Left lung (tissue), 10 donors: ENCODE data around the gene MXRA7. TPM values are rescaled to one million over a fixed set of nuclear protein-coding genes. Genes with fewer than 3 reads are reported as not detected.
"Not testable (repeated sequence)": the region's sequence is repeated elsewhere in the genome, so short reads cannot be mapped to it uniquely, and the experiment has no call there.

Source experiments
- ATAC-seq: fragments of 200-7000 bp; cut with Tn5 transposase; one replicate; pipeline ENCODE4 v1.9.1; 2020; ENCODE audit warnings: moderate library complexity
- DNase-seq, 4 donors: peaks; one replicate each; pipeline ENCODE4 v3.0.0-alpha.2; 2013 to 2020
- H3K27ac ChIP-seq, 2 donors: fragments of 200-600 bp; sonication (generic) in 1 of 2; one replicate each; pipeline versions ENCODE4 v1.5.0 to v1.8.0; 2020 to 2021
- H3K27me3 ChIP-seq, 2 donors: fragments of 200-600 bp; sonication (generic) in 1 of 2; one replicate each; pipeline versions ENCODE4 v1.5.0 to v1.8.0; 2020 to 2021
- H3K36me3 ChIP-seq, 2 donors: fragments of 200-600 bp; sonication (generic) in 1 of 2; one replicate each; pipeline versions ENCODE4 v1.5.0 to v1.8.0; 2020 to 2021
- H3K4me1 ChIP-seq, 2 donors: fragments of 200-600 bp; one replicate each; pipeline ENCODE4 v1.8.0; 2021
- H3K4me3 ChIP-seq, 2 donors: fragments of 200-600 bp; sonication (generic) in 1 of 2; one replicate each; pipeline versions ENCODE4 v1.5.0 to v1.8.0; 2020 to 2021; ENCODE audit warnings: mild to moderate bottlenecking in 1 of 2
- H3K9me3 ChIP-seq, 2 donors: fragments of 200-600 bp; sonication (generic) in 1 of 2; one replicate each; pipeline versions ENCODE4 v1.5.0 to v1.8.0; 2020 to 2021
- intact Hi-C, 2 donors: fragments of 100-400 bp; cut with DNase I; formaldehyde crosslinking; loops; one replicate each; pipeline versions ENCODE4 v1.11.2 to v1.14.2; 2022
- polyA plus RNA-seq, 6 donors: library from polyadenylated mRNA; unstranded; fragments of 120-200 nt; gene quantifications; one replicate each; pipeline ENCODE4 v1.2.1, GENCODE V29; 2013; ENCODE audit not compliant: insufficient read length in 6 of 6
- total RNA-seq, 2 donors: library from RNA; stranded (reverse); fragmentation: NEBNext Ultra II Directional; extraction: Animal tissue kit (Norgen Biotek cat#: 25700); gene quantifications; one replicate each; pipeline ENCODE4 v1.2.1, GENCODE V29; 2021
- TF ChIP-seq, protein P1 (sequence below), 2 donors: fragments of 200-600 bp; sonication (generic) in 1 of 2; IDR thresholded peaks; one replicate each; pipeline versions ENCODE4 v1.5.0 to v1.8.0; 2021; ENCODE audit warnings: antibody characterized with exemption in 2 of 2
- donor health status: DM: no; HTN: yes; CAD: no.
- donor health status: DM: no; HTN: no; CAD: no.

Gene MXRA7
- total and polyA plus RNA-seq, 8 donors: 71.5 to 211 (median 88.2) TPM

DNA sequence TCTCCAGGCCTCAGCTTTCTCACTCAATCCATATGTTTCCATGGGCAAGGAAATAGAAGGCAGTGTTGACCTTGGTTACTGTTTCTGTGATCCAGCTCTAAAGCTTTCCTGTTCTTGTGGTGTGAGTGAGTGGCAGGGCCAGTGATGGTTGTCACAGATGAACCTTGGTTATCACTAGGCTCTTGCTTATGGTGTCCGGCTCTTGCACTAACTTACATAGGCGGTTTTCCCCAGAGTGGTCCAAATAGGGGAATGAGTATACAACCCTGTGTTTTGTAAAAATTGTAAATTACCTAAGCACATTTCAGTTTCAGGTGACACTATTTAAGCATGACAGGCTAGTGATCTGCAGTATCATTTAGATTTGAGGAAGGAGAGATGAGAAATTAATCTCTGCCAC, 34.0 kb upstream of the MXRA7 start:
- TF ChIP-seq, protein P1, sequence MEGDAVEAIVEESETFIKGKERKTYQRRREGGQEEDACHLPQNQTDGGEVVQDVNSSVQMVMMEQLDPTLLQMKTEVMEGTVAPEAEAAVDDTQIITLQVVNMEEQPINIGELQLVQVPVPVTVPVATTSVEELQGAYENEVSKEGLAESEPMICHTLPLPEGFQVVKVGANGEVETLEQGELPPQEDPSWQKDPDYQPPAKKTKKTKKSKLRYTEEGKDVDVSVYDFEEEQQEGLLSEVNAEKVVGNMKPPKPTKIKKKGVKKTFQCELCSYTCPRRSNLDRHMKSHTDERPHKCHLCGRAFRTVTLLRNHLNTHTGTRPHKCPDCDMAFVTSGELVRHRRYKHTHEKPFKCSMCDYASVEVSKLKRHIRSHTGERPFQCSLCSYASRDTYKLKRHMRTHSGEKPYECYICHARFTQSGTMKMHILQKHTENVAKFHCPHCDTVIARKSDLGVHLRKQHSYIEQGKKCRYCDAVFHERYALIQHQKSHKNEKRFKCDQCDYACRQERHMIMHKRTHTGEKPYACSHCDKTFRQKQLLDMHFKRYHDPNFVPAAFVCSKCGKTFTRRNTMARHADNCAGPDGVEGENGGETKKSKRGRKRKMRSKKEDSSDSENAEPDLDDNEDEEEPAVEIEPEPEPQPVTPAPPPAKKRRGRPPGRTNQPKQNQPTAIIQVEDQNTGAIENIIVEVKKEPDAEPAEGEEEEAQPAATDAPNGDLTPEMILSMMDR (IDR thresholded peaks at IDR 0.05): no peak
- no peaks in the 10 kb centered on the region for H3K27me3 ChIP-seq
- ATAC-seq (no peak), DNase-seq (no peak)
- peaks cover 0 to 72% of the 10 kb centered on the region in 2 donors for H3K36me3 ChIP-seq
- peaks cover 0 to 11% of the 10 kb centered on the region in 2 donors for H3K4me1 ChIP-seq
- no peaks in the 10 kb centered on the region for H3K9me3 ChIP-seq
- H3K4me3 ChIP-seq: no peak overlapping the region
- no peak overlapping the region for H3K27ac ChIP-seq
- intact Hi-C loops: no loop called here

DNA sequence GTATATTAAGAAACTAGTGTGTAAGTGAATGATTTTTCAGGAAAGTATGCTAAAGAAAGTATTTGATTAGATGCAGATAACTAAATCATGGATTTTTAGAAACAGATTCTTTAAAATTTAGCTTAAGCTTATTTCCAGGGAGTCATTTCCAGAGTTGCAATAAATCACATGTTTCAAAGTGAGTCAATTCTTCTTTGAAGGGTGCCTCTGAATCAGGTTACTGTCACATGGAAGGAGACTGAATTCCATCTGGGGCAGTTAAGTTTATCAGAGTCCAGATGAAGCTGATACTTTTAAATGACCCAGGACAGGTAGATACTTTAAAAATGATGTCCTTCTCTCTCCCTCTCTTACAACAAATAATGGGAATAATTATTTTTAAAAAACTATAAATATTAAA, 32.2 kb upstream of the MXRA7 start:
- DNase-seq (no peak), ATAC-seq (no peak)
- peaks cover 8 to 27% of the 10 kb centered on the region in 2 donors for H3K4me1 ChIP-seq
- intact Hi-C loops: no loop called here
- no peaks in the 10 kb centered on the region for H3K9me3 ChIP-seq
- no peak overlapping the region for H3K4me3 ChIP-seq
- H3K27me3 ChIP-seq: no peaks in the 10 kb centered on the region
- TF ChIP-seq, protein P1 (IDR thresholded peaks at IDR 0.05): no peak
- H3K36me3 ChIP-seq: peaks cover 0 to 64% of the 10 kb centered on the region in 2 donors
- no peak overlapping the region for H3K27ac ChIP-seq

DNA sequence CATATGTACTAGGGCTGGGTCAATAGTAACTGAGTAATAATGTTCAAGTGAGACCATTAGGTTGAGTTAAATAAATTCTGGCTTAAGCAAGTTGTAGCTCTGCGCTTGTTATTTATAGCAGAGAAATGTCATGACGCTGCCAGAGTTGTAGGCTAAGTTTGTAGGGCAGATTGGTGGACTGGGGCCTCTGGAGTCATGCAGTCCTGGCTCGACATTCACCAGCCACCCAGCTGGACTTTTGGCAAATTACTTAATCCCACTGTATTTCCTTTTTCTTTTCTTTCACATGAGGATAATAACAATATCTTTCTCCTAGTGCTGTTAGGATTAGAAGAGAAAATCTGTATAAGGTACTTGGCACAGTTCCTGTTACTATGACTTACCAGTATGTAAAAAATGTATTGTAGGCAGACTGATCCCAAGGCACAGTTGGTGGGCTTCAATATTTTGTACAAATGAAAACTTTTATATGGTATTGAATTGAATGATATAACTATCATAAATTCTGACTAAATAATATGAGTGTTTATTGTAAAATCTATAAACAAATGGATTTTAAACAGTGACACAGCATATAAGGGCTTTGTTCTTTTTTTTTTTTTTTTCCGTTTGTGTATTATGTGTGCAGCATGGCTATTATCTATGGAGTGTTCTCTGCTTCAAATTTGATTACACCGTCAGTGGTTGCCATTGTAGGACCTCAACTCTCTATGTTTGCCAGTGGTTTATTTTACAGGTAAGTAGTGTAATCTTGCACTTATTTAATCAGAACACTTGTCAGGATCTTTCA, 29.8 kb upstream of the MXRA7 start:
- Histone ChIP-seq H3K4me3 (no peak overlapping the region), H3K27me3 (no peaks in the 10 kb centered on the region), H3K27ac (no peak overlapping the region), H3K9me3 (no peaks in the 10 kb centered on the region), H3K36me3 (peaks cover 0 to 50% of the 10 kb centered on the region in 2 donors), H3K4me1 (peaks cover 8 to 30% of the 10 kb centered on the region in 2 donors)
- TF ChIP-seq, protein P1 (IDR thresholded peaks at IDR 0.05): no peak
- no peak for DNase-seq
- ATAC-seq: no peak
- intact Hi-C loops: no loop called here

DNA sequence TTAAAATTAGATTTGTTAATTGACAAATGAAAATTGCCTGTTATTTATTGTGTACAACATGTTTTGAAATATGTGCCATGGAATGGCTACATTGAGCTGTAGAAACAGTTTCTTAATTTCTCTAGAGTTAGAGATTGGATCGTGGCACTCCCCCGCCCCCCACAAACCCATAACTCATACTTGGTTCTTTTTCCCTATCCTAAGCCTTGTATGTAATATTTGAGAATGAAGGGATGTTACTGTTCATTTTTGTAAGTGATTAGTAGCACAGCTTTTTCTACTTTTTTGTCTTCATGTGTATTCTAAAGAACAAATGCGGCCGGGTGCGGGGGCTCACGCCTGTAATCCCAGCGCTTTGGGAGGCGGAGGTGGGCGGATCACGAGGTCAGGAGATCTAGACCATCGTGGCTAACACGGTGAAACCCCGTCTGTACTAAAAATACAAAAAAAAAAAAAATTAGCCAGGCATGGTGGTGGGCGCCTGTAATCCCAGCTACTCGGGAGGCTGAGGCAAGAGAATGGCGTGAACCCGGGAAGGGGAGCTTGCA, 28.9 kb upstream of the MXRA7 start:
- peak overlapping the region in 1 of 2 donors; percentile 97 for H3K4me3 ChIP-seq
- DNase-seq, H3K27me3 ChIP-seq, H3K9me3 ChIP-seq, H3K27ac ChIP-seq, ATAC-seq, intact Hi-C loops: not testable (repeated sequence)
- H3K4me1 ChIP-seq: peaks cover 11 to 39% of the 10 kb centered on the region in 2 donors
- H3K36me3 ChIP-seq: peaks cover 0 to 49% of the 10 kb centered on the region in 2 donors

DNA sequence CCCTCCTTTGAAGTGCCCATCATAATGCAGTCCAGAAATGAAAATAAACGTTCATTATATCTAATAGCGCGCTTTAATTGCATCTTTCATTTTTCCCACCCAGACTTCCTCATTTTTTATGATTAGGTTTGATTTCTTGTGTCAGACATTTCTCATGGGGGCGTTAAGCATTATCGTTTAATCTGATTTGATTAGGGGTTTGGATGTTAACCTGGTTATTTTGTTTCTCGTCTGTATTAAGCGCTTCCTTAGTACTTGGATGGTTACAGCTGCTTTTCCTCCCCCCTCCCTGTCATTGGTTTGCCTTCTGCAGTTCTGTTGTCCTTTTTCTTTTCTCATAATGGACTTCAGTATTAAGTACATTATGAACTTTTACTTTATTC, 27.7 kb upstream of the MXRA7 start:
- Histone ChIP-seq H3K27me3 (no peaks in the 10 kb centered on the region), H3K36me3 (peaks cover 0 to 49% of the 10 kb centered on the region in 2 donors), H3K4me3 (peak overlapping the region; percentile 97 to 98), H3K27ac (peak overlapping the region; percentile 99), H3K4me1 (peaks cover 22 to 50% of the 10 kb centered on the region in 2 donors), H3K9me3 (no peaks in the 10 kb centered on the region)
- TF ChIP-seq, protein P1 (IDR thresholded peaks at IDR 0.05): no peak
- DNase-seq: no peak
- intact Hi-C loops: no loop called here
- no peak for ATAC-seq
